H1 (cell line): ENCODE results near the gene CENPP. TPM values are rescaled to one million over a fixed set of nuclear protein-coding genes. Genes with fewer than 3 reads are reported as not detected.

ENCODE experiments used
- CTCF ChIA-PET: fragments of 300-600 bp; sonication (Branson Sonifier 250); formaldehyde crosslinking; loops from one replicate; lab custom pipeline; 2021; ENCODE audit not compliant: partially characterized antibody; lab: Charles Lee
- POLR2A ChIA-PET: fragments of 300-600 bp; sonication (Branson Sonifier 250); formaldehyde crosslinking; loops from one replicate; lab custom pipeline; 2021; ENCODE audit warnings: inconsistent platforms; ENCODE audit not compliant: partially characterized antibody; lab: Charles Lee
- DNase-seq, 2 experiments: peaks; one replicate each; pipeline versions ENCODE4 v3.0.0 to v3.0.0-alpha.2; 2010 to 2022; ENCODE audit warnings: low spot score in 2 of 2, low read depth in 1 of 2, mixed read lengths in 1 of 2
- FAIRE-seq: peaks from 2 replicates; lab custom pipeline; 2011; peaks lifted over from hg19 to GRCh38; lab: Jason Lieb, UNC
- H2AFZ ChIP-seq: 2 replicates; pipeline ENCODE4 v1.8.1; 2012; ENCODE audit warnings: low read length, inconsistent platforms
- H2AK5ac ChIP-seq: 2 replicates; pipeline ENCODE4 v1.6.1; 2013; ENCODE audit warnings: low read depth, low read length
- H2BK120ac ChIP-seq: replicated peaks from 2 replicates; pipeline ENCODE3; 2013; ENCODE audit warnings: low read depth, low read length, inconsistent platforms
- H2BK12ac ChIP-seq: 2 replicates; pipeline ENCODE4 v1.6.1; 2013; ENCODE audit warnings: low read depth, low read length
- H2BK15ac ChIP-seq: 2 replicates; pipeline ENCODE4 v1.6.1; 2013; ENCODE audit warnings: low read length
- H2BK20ac ChIP-seq: 2 replicates; pipeline ENCODE4 v1.6.1; 2013; ENCODE audit warnings: low read length
- H2BK5ac ChIP-seq: 2 replicates; pipeline ENCODE4 v1.6.1; 2013; ENCODE audit warnings: low read depth, low read length
- H3K14ac ChIP-seq: 2 replicates; pipeline ENCODE4 v1.6.1; 2013; ENCODE audit warnings: inconsistent platforms; ENCODE audit not compliant: insufficient read length
- H3K18ac ChIP-seq: 2 replicates; pipeline ENCODE4 v1.6.1; 2013; ENCODE audit warnings: low read length; ENCODE audit errors: extremely low read depth
- H3K23ac ChIP-seq: 2 replicates; pipeline ENCODE4 v1.6.1; 2013; ENCODE audit warnings: inconsistent platforms; ENCODE audit not compliant: insufficient read length
- H3K23me2 ChIP-seq: 2 replicates; pipeline ENCODE4 v1.6.1; 2013; ENCODE audit warnings: low read depth, low read length
- H3K27ac ChIP-seq: 2 replicates; pipeline ENCODE4 v1.6.1; 2011; ENCODE audit warnings: low read depth, low read length, inconsistent platforms
- H3K27me3 ChIP-seq, 4 experiments: replicated peaks in 1 of 4; 1 replicate in 1 of 4; 2 replicates in 3 of 4; pipeline versions ENCODE4 v1.6.1 to v1.8.1; 2011 to 2013; ENCODE audit warnings: low read length in 3 of 4, mild to moderate bottlenecking in 3 of 4, inconsistent platforms in 2 of 4, mixed read lengths in 2 of 4, moderate library complexity in 1 of 4; ENCODE audit not compliant: control insufficient read depth in 3 of 4, insufficient read depth in 3 of 4; ENCODE audit errors: extremely low read depth in 1 of 4
- H3K36me3 ChIP-seq, 4 experiments: 2 replicates each; pipeline versions ENCODE4 v1.6.1 to v1.8.1; 2011 to 2013; ENCODE audit warnings: mild to moderate bottlenecking in 4 of 4, low read length in 3 of 4, moderate library complexity in 2 of 4, control low read depth in 1 of 4, inconsistent platforms in 1 of 4; ENCODE audit not compliant: insufficient read depth in 4 of 4, control insufficient read depth in 2 of 4
- H3K4ac ChIP-seq: replicated peaks from 2 replicates; pipeline ENCODE3; 2013; ENCODE audit warnings: low read length, low read depth, mixed read lengths, inconsistent platforms; ENCODE audit not compliant: insufficient read length
- H3K4me1 ChIP-seq, 4 experiments: replicated peaks in 1 of 4; 1 replicate in 1 of 4; 2 replicates in 3 of 4; pipeline versions ENCODE4 v1.6.1 to v1.8.1; 2011 to 2013; ENCODE audit warnings: low read length in 3 of 4, inconsistent platforms in 2 of 4, mixed read lengths in 1 of 4; ENCODE audit not compliant: insufficient read depth in 4 of 4, control insufficient read depth in 3 of 4
- H3K4me2 ChIP-seq, 2 experiments: 2 replicates each; pipeline versions ENCODE4 v1.6.1 to v1.8.1; 2011 to 2013; ENCODE audit warnings: low read depth in 2 of 2, low read length in 2 of 2, control low read depth in 1 of 2, inconsistent platforms in 1 of 2, mild to moderate bottlenecking in 1 of 2; ENCODE audit not compliant: insufficient read depth in 1 of 2
- H3K4me3 ChIP-seq, 4 experiments: fragments of 200-600, 300-600 bp in 1 of 4; sonication (generic), shearing (Covaris generic), sonication (Bioruptor Twin) in 1 of 4; 2 replicates each; pipeline versions ENCODE4 v1.5.1 to v1.8.1; 2011 to 2016; ENCODE audit warnings: low read length in 4 of 4, low read depth in 3 of 4, control low read depth in 2 of 4, inconsistent platforms in 2 of 4, mild to moderate bottlenecking in 2 of 4, mixed read lengths in 1 of 4, moderate library complexity in 1 of 4; ENCODE audit not compliant: insufficient read depth in 2 of 4; ENCODE audit errors: extremely low read depth in 1 of 4
- H3K56ac ChIP-seq: replicated peaks from 2 replicates; pipeline ENCODE3; 2013; ENCODE audit warnings: low read depth, mild to moderate bottlenecking, mixed read lengths, low read length, inconsistent platforms; ENCODE audit not compliant: insufficient read length
- H3K79me1 ChIP-seq: 2 replicates; pipeline ENCODE4 v1.6.1; 2013; ENCODE audit warnings: low read depth, low read length, control low read depth
- H3K79me2 ChIP-seq, 2 experiments: 2 replicates each; pipeline versions ENCODE4 v1.6.1 to v1.8.1; 2012 to 2013; ENCODE audit warnings: low read length in 2 of 2, mild to moderate bottlenecking in 2 of 2, inconsistent platforms in 1 of 2; ENCODE audit not compliant: insufficient read depth in 2 of 2, control insufficient read depth in 1 of 2
- H3K9ac ChIP-seq, 4 experiments: replicated peaks in 1 of 4; 1 replicate in 1 of 4; 2 replicates in 3 of 4; pipeline versions ENCODE4 v1.6.1 to v1.8.1; 2011 to 2013; ENCODE audit warnings: low read depth in 3 of 4, low read length in 3 of 4, control low read depth in 2 of 4, mild to moderate bottlenecking in 2 of 4, moderate library complexity in 2 of 4, inconsistent platforms in 1 of 4; ENCODE audit errors: extremely low read depth in 1 of 4
- H3K9me3 ChIP-seq, 2 experiments: 2 replicates each; pipeline versions ENCODE4 v1.6.1 to v1.8.1; 2012 to 2013; ENCODE audit warnings: mild to moderate bottlenecking in 2 of 2, moderate library complexity in 2 of 2, control low read depth in 1 of 2, inconsistent platforms in 1 of 2, low read depth in 1 of 2, low read length in 1 of 2, mixed read lengths in 1 of 2; ENCODE audit not compliant: insufficient read depth in 2 of 2
- H4K20me1 ChIP-seq, 2 experiments: replicated peaks in 1 of 2; 2 replicates each; pipeline versions ENCODE3 to v1.8.1; 2011 to 2013; ENCODE audit warnings: inconsistent platforms in 2 of 2, low read length in 2 of 2, mild to moderate bottlenecking in 1 of 2; ENCODE audit not compliant: insufficient read depth in 2 of 2, control insufficient read depth in 1 of 2
- H4K5ac ChIP-seq: 2 replicates; pipeline ENCODE4 v1.6.1; 2013; ENCODE audit warnings: low read length, low read depth, mixed read lengths, inconsistent platforms; ENCODE audit not compliant: insufficient read length
- H4K8ac ChIP-seq: 2 replicates; pipeline ENCODE4 v1.8.0; 2013; ENCODE audit warnings: mild to moderate bottlenecking, moderate library complexity, low read length, inconsistent platforms; ENCODE audit not compliant: insufficient read depth; ENCODE audit errors: extremely low read depth
- H4K91ac ChIP-seq: replicated peaks from 2 replicates; pipeline ENCODE3; 2013; ENCODE audit warnings: low read length, mixed read lengths, inconsistent platforms; ENCODE audit not compliant: insufficient read length
- EGR1 ChIP-seq: IDR thresholded peaks from 2 replicates; pipeline ENCODE4 v1.6.1; 2011; ENCODE audit warnings: low read depth, low read length, borderline replicate concordance
- EZH2 ChIP-seq: fragments of 200-600 bp; sonication (generic); IDR thresholded peaks from 2 replicates; pipeline ENCODE4 v1.7.1; 2012; ENCODE audit warnings: low read depth, mild to moderate bottlenecking, moderate library complexity, low read length, inconsistent platforms; ENCODE audit not compliant: severe bottlenecking
- JUN ChIP-seq: IDR thresholded peaks from 2 replicates; pipeline ENCODE4 v1.6.1; 2011; ENCODE audit warnings: low read depth, mild to moderate bottlenecking, improper control_type of control experiment, low read length
- RNF2 ChIP-seq: fragments of 200-900, 300-1000 bp; sonication (generic); IDR thresholded peaks from 2 replicates; pipeline ENCODE4 v1.7.1; 2016; ENCODE audit warnings: borderline replicate concordance, low read depth, mild to moderate bottlenecking, antibody characterized with exemption, low read length; ENCODE audit not compliant: poor library complexity, severe bottlenecking; ENCODE audit errors: missing control alignments
- SAP30 ChIP-seq: fragments of 300-600 bp; sonication (generic); IDR thresholded peaks from 2 replicates; pipeline ENCODE4 v1.7.1; 2012; ENCODE audit warnings: low read length, moderate library complexity, mild to moderate bottlenecking, inconsistent platforms; ENCODE audit not compliant: insufficient read depth, insufficient replicate concordance
- SIX5 ChIP-seq: IDR thresholded peaks from 2 replicates; pipeline ENCODE4 v1.6.1; 2011; ENCODE audit warnings: mild to moderate bottlenecking, low read depth, low read length
- ZNF274 ChIP-seq: IDR thresholded peaks from 2 replicates; pipeline ENCODE4 v1.7.0; 2012; ENCODE audit warnings: low read length, borderline replicate concordance; ENCODE audit errors: extremely low read depth
- WGBS, 2 experiments: shearing (Covaris generic) in 1 of 2; methylation state at CpG; one replicate each; pipeline versions ENCODE4 v1.1.6 to v1.1.7; 2013 to 2015; ENCODE audit warnings: low lambda C conversion rate in 2 of 2, mixed read lengths in 2 of 2, inconsistent platforms in 1 of 2, low coverage in 1 of 2, missing lambda C conversion rate in 1 of 2; ENCODE audit not compliant: insufficient replicate concordance in 2 of 2, insufficient coverage in 1 of 2, insufficient read length in 1 of 2; ENCODE audit errors: extremely low coverage in 1 of 2, missing lambda C conversion rate in 1 of 2; 5-methylcytosine and 5-hydroxymethylcytosine counted together
- polyA plus RNA-seq, 7 experiments: library from polyadenylated mRNA; depleted of rRNA in 3 of 7; stranded (reverse) in 5 of 7; unstranded in 2 of 7; fragments of >200 nt in 5 of 7; fragments of 200-250 nt in 2 of 7; gene quantifications; 1 replicate in 5 of 7; 2 replicates in 1 of 7; 4 replicates in 1 of 7; pipeline versions ENCODE4 v1.2.1 to v1.2.3, GENCODE V29; 2011 to 2013; ENCODE audit warnings: missing spikeins in 2 of 7, mixed read lengths in 2 of 7
- total RNA-seq: library from RNA; stranded (reverse); fragmentation: NEBNext Ultra II Directional; extraction: Animal tissue kit (Norgen Biotek cat#: 25700); gene quantifications from 2 replicates; pipeline ENCODE4 v1.2.1, GENCODE V29; 2021

CENPP gene
- total and polyA plus RNA-seq, 2 of the 8 experiments (the other 6 are each of a cell fraction or from before 2014, with no cell fraction given), result 2.7 to 10.8 TPM

GRCh38 chr9:92665836-92666235 is 340.1 kb downstream of the CENPP start:
- Histone ChIP-seq H3K4me1 (peaks cover 0 to 10% (median 7%) of the 10 kb centered on the region in 4 experiments; a peak in 5 of 7 replicates), H2BK15ac (no peak overlapping the region), H3K27me3 (no peaks in the 10 kb centered on the region), H4K8ac (no peak overlapping the region), H3K27ac (no peak overlapping the region), H2AFZ (no peak overlapping the region), H3K79me1 (peaks cover 32% of the 10 kb centered on the region), H4K91ac (no peak overlapping the region), H3K23ac (no peak overlapping the region), H3K79me2 (peaks cover 0 to 79% of the 10 kb centered on the region in 2 experiments; a peak in 3 of 4 replicates), H2AK5ac (no peak overlapping the region), H3K23me2 (peaks cover 10% of the 10 kb centered on the region), H3K9ac (no peak overlapping the region), H3K4me3 (no peak overlapping the region), H2BK12ac (no peak overlapping the region), H4K20me1 (peaks cover 8 to 28% of the 10 kb centered on the region in 2 experiments), H4K5ac (no peak overlapping the region), H3K18ac (no peak overlapping the region), H3K56ac (no peak overlapping the region), H2BK20ac (no peak overlapping the region), H2BK5ac (no peak overlapping the region), H2BK120ac (no peak overlapping the region), H3K4ac (no peak overlapping the region), H3K4me2 (no peak overlapping the region), H3K9me3 (no peaks in the 10 kb centered on the region), H3K14ac (no peak overlapping the region), H3K36me3 (no peaks in the 10 kb centered on the region; a peak in 1 of 8 replicates)
- FAIRE-seq (no peak), DNase-seq (no peak)
- TF ChIP-seq JUN (no peak), EGR1 (no peak), EZH2 (no peak), RNF2 (no peak), ZNF274 (no peak), SAP30 (no peak), SIX5 (no peak)
- POLR2A ChIA-PET, result no interaction called here
- 89% methylated on average over 3 of the region's 3 CpGs; no CpG with 5 or more reads in 1 of the 2 experiments for WGBS, 2 experiments
- CTCF ChIA-PET, result interaction anchor here (1.2 to 1.5 kb wide), 3 partner anchors 8 to 125 kb away, joined by 3 to 8 read pairs (median 4); no protein-coding TSS in a partner anchor
